Pulmonary artery endothelial cell (primary cell): ENCODE results near the gene PRR36. TPM values are rescaled to one million over a fixed set of nuclear protein-coding genes. Genes with fewer than 3 reads are reported as not detected.

Experiments used
- DNase-seq: peaks from one replicate; pipeline ENCODE4 v3.0.0-alpha.2; 2011; ENCODE audit warnings: low read depth, low spot score
- total RNA-seq: library from RNA; depleted of rRNA; stranded (reverse); fragments of >200 nt; gene quantifications from 2 replicates; pipeline ENCODE4 v1.2.3, GENCODE V29; 2014

Gene PRR36
- total RNA-seq, 1 donor from 2014 or later = 0.07 TPM

GRCh38 chr19:7846155-7846646, 28.0 kb downstream of the PRR36 start:
- DNase-seq = no peak

DNA sequence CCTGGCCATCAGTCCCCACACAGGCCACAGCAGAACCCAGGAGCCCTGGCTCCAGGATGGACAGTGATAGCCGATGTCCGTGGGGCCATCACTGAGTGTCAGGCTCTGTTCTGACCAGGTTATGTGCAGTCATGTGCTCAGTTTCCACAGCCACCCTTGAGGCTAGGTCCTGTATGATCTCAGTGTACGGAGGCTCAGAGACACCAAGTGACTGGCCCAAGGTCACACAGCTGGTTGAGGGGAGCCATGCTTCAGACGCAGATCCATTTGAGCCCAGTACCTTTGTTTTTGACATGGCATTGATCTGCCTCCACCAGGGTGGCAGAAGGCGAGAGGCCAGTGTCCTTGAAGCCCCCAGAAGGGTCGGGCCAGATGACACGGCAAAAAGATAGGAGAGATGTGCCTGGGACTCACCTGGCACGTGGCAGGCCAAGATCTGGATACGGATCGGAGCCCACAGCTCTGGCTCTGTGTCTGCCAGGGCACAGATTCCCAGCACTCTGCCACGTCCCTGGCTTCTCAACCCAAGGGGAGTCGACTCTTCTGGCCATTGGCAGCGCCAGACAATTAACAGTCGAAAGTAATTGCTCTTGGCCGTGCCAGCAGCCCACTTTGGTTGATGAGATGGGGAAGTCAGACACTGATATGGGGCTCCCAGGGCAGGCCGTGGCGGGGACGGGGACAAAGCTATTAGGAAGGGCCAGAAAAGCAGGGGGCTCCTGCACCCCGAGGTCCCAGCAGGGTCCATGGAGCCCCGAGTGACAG, 28.6 kb downstream of the PRR36 start:
- no peak for DNase-seq

- DNase-seq = no peak
Measured at GRCh38 chr19:7844951-7845350, 29.2 kb downstream of the PRR36 start.

DNA sequence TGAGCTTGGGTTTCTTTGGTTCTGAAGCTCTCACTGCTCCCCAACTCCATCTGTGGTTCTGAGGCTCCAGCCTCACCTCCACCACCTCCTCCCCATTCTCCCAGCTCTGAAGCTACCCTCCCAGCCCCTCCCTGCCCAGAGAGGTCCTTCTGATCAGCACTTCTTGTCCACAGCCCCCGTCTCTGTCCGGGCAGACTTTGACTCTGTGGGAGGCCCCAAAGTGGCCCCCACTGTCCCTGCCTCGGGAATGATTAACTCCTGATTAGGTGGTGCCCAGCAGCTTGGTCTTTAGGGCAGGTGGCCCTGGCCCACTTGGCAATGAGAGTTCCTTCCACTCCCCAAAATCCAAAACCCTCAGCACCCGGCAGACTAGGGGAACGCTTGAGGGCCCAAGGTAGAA, 29.8 kb downstream of the PRR36 start:
- no peak for DNase-seq

DNA sequence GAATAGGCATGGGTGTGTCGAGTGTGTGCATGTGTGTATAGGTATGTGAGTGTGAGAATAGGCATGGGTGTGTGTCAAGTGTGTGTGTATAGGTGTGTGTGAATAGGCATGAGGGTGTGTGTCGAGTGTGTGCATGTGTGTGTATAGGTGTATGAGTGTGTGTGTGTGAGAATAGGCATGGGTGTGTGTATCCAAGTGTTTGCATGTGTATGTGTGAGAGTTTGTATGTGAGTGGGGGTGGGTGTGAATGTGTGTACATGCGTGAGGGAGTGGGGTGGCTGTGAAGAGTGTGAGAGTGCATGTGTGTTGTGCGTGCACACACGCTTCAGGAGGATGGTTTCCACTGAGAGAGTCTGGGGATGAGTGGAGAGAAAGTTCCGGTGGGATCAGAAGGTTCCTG, 30.7 kb downstream of the PRR36 start:
- DNase-seq = no peak

DNA sequence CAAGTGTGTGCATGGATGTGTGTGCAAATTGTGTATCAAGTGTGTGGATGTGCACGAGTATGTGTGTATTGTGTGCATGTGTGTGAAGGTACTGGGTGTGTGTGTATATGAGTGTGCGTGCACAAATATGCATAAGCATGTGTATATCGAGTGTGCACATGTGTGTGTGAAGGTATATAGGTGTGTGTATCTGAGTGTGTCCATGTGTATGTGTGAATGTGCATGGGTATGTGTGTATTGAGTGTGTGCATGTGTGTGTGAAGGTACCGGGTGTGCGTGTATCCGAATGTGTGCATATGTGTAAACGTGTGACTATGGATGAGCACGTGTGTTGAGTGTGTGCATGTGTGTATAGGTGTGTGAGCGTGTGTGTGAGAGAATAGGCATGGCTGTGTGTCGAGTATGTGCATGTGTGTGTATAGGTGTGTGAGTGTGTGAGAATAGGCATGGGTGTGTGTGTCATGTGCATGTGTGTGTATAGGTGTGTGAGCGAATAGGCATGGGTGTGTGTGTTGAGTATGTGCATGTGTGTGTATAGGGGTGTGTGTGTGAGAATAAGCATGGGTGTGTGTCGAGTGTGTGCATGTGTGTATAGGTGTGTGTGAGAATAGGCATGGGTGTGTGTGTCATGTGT, 31.4 kb downstream of the PRR36 start:
- DNase-seq = no peak

DNA sequence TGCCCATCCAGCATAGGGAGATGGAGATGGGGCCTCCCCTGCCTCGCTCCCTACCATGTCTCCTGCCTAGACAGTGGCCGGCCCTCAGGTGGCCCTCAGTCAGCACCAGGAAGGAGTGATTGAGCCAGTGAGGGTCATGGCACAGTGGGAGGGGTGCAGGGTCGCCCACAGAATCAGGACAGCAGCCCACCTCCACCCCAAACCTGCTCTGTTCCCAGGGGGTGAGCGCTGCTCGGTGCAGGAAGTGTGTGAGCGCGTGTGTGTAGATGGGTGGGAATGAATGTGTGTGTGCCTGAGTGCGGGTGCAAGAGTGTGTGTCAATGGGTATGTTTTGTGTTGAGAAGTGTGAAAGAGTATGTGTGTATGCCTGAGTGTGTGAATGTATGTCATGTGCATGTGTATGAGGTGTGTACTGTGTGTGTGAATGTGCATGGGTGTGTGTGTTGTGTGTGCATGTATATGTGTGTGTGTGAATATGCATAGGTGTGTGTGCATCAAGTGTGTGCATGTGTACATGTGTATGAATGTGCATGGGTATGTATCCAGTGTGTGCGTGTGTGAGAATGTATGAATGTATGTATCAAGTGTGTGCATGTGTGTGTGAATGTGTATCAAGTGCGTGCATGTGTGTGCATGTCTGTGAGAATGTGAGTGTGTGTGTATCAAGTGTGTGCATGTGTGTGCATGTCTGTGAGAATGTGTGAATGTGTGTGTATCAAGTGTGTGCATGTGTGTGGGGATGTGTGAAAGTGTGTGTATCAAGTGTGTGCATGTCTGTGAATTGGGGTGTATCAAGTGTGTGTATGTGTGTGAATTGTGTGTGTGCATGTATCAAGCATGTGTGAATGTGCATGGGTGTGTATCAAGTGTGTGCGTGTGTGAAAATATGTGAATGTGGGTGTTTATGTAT, 32.2 kb downstream of the PRR36 start:
- no peak for DNase-seq

DNA sequence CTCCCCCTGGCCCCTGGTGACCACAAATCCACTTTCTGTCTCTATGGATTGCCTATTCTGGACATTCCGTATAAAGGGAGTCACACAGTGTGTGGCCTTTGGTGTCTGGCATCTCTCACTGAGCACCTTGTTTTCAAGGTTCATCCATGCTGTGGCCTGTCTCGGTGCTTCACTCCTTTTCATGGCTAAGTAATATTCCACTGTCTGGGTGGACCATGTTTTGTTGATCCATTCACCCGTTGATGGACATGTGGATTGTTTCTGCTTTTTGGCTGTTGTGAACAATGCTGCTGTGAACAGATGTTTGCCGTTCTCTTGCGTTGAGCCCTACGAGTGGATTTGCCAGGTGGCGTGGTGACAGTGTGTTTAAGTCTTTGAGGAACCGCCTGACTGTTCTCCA, 33.6 kb downstream of the PRR36 start:
- DNase-seq = no peak

- DNase-seq = no peak
Measured at GRCh38 chr19:7839476-7839875, 34.7 kb downstream of the PRR36 start.

GRCh38 chr19:7833225-7834099, 40.7 kb downstream of the PRR36 start:
- no peak for DNase-seq

GRCh38 chr19:7832781-7833180, 41.4 kb downstream of the PRR36 start:
- no peak for DNase-seq

GRCh38 chr19:7832009-7832408, 42.2 kb downstream of the PRR36 start:
- DNase-seq = no peak

DNA sequence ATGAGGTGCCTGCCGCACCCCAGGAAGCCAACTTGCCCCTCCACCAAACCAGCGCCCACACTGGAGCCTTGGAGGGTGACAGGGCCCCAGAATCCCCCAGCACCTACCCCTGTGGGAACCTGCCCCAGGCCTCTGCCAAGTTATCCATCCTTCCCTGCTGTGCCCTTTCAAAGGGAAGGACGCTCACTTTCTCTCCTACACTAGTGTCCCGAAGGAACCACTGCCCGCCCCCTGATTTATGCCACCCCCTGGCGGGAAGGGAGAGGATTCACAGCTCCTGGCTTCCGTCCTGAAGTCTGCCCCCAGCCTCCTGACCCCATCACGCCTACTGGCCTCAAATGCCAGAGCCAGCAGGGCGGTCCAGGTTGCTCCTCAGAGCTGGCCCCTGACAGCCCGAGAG, 42.7 kb downstream of the PRR36 start:
- DNase-seq = no peak

- DNase-seq = no peak
Measured at GRCh38 chr19:7830823-7831222, 43.4 kb downstream of the PRR36 start.

DNA sequence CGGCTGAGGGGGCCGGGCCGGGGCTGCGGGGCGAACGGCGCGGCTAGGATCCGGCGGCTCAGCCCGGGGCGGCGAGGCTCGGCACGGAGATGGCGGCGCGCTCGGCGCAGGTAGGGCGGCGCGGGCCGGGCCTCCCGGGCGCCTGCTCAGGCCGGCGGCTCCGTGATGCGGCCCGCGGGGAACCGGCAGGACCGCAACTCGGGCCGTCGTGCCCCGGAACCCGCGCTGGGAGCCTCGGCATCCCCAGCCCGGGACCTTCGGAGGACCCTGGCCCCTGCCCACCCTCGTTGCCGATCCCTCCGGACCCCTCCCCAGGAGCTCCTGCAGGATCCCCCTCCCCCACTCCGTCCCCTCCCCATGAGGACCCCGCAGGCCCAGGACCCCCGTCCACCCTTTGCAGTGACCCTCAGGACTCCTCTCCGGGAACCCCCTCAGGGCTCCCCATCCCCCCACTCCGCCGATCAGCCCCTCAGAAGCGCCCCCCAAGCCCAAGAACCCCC, 43.9 kb downstream of the PRR36 start:
- no peak for DNase-seq

- DNase-seq = peak; percentile 100
Measured at GRCh38 chr19:7829561-7830271, 44.5 kb downstream of the PRR36 start, which contains the start of gene EVI5L. Gene EVI5L (plus strand): TSS chr19:7830218. CDS start chr19:7846543, 16,325 bp downstream.

GRCh38 chr19:7829166-7829520, 45.0 kb downstream of the PRR36 start:
- no peak for DNase-seq

DNA sequence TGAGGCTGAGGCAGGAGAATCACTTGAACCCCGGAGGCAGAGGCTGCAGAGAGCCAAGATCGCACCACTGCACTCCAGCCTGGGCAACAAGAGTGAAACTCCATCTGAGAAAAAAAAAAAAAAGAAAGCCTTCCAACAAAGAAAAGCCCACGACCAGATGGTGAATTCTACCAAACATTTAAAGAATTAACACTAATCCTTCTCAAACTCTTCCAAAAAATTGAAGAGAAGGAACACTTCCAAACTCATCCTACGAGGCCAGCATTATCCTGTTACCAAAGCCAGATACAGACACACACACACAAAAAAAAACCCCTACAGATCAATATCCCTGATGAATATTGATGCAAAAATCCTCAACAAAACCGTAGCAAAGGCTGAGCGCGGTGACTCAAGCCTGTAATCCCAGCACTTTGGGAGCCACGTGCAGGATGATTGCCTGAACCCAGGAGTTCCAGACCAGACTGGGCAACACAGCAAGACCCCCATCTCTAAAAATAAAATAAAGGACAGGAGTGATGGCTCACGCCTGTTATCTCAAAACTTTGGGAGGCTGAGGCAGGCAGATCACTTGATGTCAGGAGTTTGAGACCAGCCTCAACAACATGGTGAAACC, 50.4 kb downstream of the PRR36 start:
- DNase-seq = no peak

DNA sequence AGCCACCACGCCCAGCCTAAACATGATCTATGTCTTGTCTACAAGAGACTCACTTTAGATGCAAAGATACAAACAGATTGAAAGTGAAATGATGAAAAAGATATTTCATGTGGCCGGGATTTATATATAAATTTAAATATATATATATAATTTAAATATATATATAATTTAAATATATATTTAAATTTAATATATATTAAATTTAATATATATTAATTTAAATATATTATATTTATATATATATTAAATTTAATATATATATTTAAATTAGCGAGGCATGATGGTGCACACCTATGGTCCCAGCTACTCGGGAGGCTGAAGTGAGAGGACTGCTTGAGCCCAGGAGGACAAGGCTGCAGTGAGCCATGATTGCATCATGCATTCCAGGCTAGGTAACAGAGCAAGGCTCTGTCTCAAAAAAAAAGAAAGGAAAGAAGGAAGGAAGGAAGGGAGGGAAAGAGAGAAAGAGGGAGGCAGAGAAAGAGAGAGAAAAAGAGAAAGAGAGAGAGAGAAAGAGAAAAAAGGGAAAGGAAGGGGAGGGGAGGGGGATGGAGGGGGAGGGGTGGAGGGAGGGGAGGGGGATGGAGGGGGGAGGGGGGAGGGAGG, 51.2 kb downstream of the PRR36 start:
- DNase-seq = no peak
